Smooth muscle cell (in vitro differentiated cells): ENCODE data around the gene HDAC9. TPM values are rescaled to one million over a fixed set of nuclear protein-coding genes. Genes with fewer than 3 reads are reported as not detected.

Experiments
- DNase-seq: peaks from one replicate; lab custom pipeline; 2025; ENCODE audit not compliant: unreplicated experiment; lab: John Stamatoyannopoulos, UW
- H2AFZ ChIP-seq: fragments of 200-600 bp; sonication (generic); 2 replicates; pipeline ENCODE4 v1.6.0; 2016; ENCODE audit warnings: antibody characterized with exemption, low read depth, mild to moderate bottlenecking
- H3F3A ChIP-seq: fragments of 200-600 bp; sonication (generic); 2 replicates; pipeline ENCODE4 v1.6.0; 2017; ENCODE audit warnings: antibody characterized with exemption, low read depth
- H3K27ac ChIP-seq: fragments of 200-600 bp; sonication (generic); 2 replicates; pipeline ENCODE4 v1.5.1; 2016; ENCODE audit warnings: low read depth, mild to moderate bottlenecking
- H3K27me3 ChIP-seq: fragments of 200-600 bp; sonication (generic); 2 replicates; pipeline ENCODE4 v1.6.1; 2016; ENCODE audit warnings: low read depth, mild to moderate bottlenecking
- H3K36me3 ChIP-seq: fragments of 200-600 bp; sonication (generic); 2 replicates; pipeline ENCODE4 v1.5.1; 2016; ENCODE audit warnings: low read depth
- H3K4me1 ChIP-seq: fragments of 200-600 bp; sonication (generic); 2 replicates; pipeline ENCODE4 v1.5.1; 2016; ENCODE audit warnings: low read depth
- H3K4me2 ChIP-seq: fragments of 200-600 bp; sonication (generic); 2 replicates; pipeline ENCODE4 v1.6.0; 2016; ENCODE audit warnings: mild to moderate bottlenecking
- H3K4me3 ChIP-seq: fragments of 200-600 bp; sonication (generic); 2 replicates; pipeline ENCODE4 v1.5.1; 2016; ENCODE audit warnings: mild to moderate bottlenecking
- H3K79me2 ChIP-seq: fragments of 200-600 bp; sonication (generic); 2 replicates; pipeline ENCODE4 v1.6.0; 2016; ENCODE audit warnings: low read depth, mild to moderate bottlenecking
- H3K9ac ChIP-seq: fragments of 200-600 bp; sonication (generic); 2 replicates; pipeline ENCODE4 v1.6.0; 2016; ENCODE audit warnings: low read depth
- H3K9me3 ChIP-seq: fragments of 200-600 bp; sonication (generic); replicated peaks from 2 replicates; pipeline ENCODE4 v1.5.1; 2016; ENCODE audit warnings: low read depth
- H4K20me1 ChIP-seq: fragments of 200-600 bp; sonication (generic); 2 replicates; pipeline ENCODE4 v1.6.0; 2016; ENCODE audit warnings: low read depth
- CTCF ChIP-seq: fragments of 200-600 bp; sonication (generic); IDR thresholded peaks from 2 replicates; pipeline ENCODE4 v1.5.1; 2017; ENCODE audit warnings: borderline replicate concordance, mild to moderate bottlenecking, antibody characterized with exemption; ENCODE audit not compliant: insufficient read depth, poor library complexity, severe bottlenecking
- WGBS: methylation state at CpG from one replicate; pipeline ENCODE4 v1.1.7; 2016; ENCODE audit warnings: low lambda C conversion rate; 5-methylcytosine and 5-hydroxymethylcytosine counted together
- polyA plus RNA-seq: library from polyadenylated mRNA; unstranded; fragments of >200 nt; fragmentation: Nextera tagmentation; extraction: Ambion mirVana; gene quantifications from 2 replicates; pipeline ENCODE4 v1.2.1, GENCODE V29; 2016
- total RNA-seq: library from RNA; depleted of rRNA; stranded (reverse); fragments of >200 nt; gene quantifications from 2 replicates; pipeline ENCODE4 v1.2.3, GENCODE V29; 2014

HDAC9 gene
- total and polyA plus RNA-seq, 2 experiments from 2014 or later, result 2.2 to 7.1 TPM

GRCh38 chr7:18573410-18574234 lies 78.1 kb downstream of the HDAC9 start:
- WGBS, result 99% methylated on average over 20 of the region's 20 CpGs
- no peak overlapping the region for H3K27ac ChIP-seq
- no peaks in the 10 kb centered on the region for H3K27me3 ChIP-seq
- no peak for DNase-seq
- no peaks in the 10 kb centered on the region for H3K9me3 ChIP-seq
- no peak overlapping the region for H3K4me3 ChIP-seq
- H2AFZ ChIP-seq, result no peak overlapping the region
- H3K79me2 ChIP-seq, result no peaks in the 10 kb centered on the region
- H3K9ac ChIP-seq, result no peak overlapping the region
- TF ChIP-seq CTCF, result no peak
- H3K4me1 ChIP-seq, result no peaks in the 10 kb centered on the region
- no peaks in the 10 kb centered on the region for H3F3A ChIP-seq
- H3K4me2 ChIP-seq, result no peak overlapping the region
- no peaks in the 10 kb centered on the region for H4K20me1 ChIP-seq
- H3K36me3 ChIP-seq, result no peaks in the 10 kb centered on the region

GRCh38 chr7:18574235-18574540 lies 78.6 kb downstream of the HDAC9 start:
- Histone ChIP-seq H3K9me3 (no peaks in the 10 kb centered on the region), H3K27me3 (no peaks in the 10 kb centered on the region), H3K79me2 (no peaks in the 10 kb centered on the region), H3K27ac (no peak overlapping the region), H3K4me3 (no peak overlapping the region), H2AFZ (no peak overlapping the region), H3K36me3 (no peaks in the 10 kb centered on the region), H3K9ac (no peak overlapping the region), H3K4me1 (no peaks in the 10 kb centered on the region), H3K4me2 (no peak overlapping the region), H3F3A (no peaks in the 10 kb centered on the region), H4K20me1 (no peaks in the 10 kb centered on the region)
- DNase-seq, result no peak
- WGBS, result 99% methylated on average over 7 of the region's 7 CpGs
- TF ChIP-seq CTCF, result no peak

- no peak overlapping the region for H2AFZ ChIP-seq
- H3K9me3 ChIP-seq, result no peaks in the 10 kb centered on the region
- DNase-seq, result no peak
- H3K4me3 ChIP-seq, result no peak overlapping the region
- H3K27me3 ChIP-seq, result no peaks in the 10 kb centered on the region
- H3K4me1 ChIP-seq, result no peaks in the 10 kb centered on the region
- no peaks in the 10 kb centered on the region for H3F3A ChIP-seq
- no peak overlapping the region for H3K27ac ChIP-seq
- WGBS, result 97% methylated on average over 13 of the region's 14 CpGs
- H3K9ac ChIP-seq, result no peak overlapping the region
- H3K79me2 ChIP-seq, result no peaks in the 10 kb centered on the region
- no peaks in the 10 kb centered on the region for H4K20me1 ChIP-seq
- no peaks in the 10 kb centered on the region for H3K36me3 ChIP-seq
- H3K4me2 ChIP-seq, result no peak overlapping the region
- no peak for TF ChIP-seq CTCF
Measured at GRCh38 chr7:18574676-18575075, 79.1 kb downstream of the HDAC9 start.
